Gastrocnemius medialis (tissue), 4 donors: ENCODE data around the gene CWC27. TPM values are rescaled to one million over a fixed set of nuclear protein-coding genes. Genes with fewer than 3 reads are reported as not detected.
"Not testable (repeated sequence)": the region's sequence is repeated elsewhere in the genome, so short reads cannot be mapped to it uniquely, and the experiment has no call there.

ENCODE experiments used
- ATAC-seq, 2 donors: fragments of 150-250 bp; one replicate each; pipeline ENCODE4 v1.9.1; 2016
- DNase-seq, 2 donors: peaks; one replicate each; pipeline ENCODE4 v3.0.0-alpha.2; 2019
- H3K27ac ChIP-seq, 4 donors: fragments of 200-600 bp; sonication (generic); 1 replicate in 1 of 4; 2 replicates in 3 of 4; pipeline ENCODE4 v1.5.1; 2016 to 2018; ENCODE audit warnings: mild to moderate bottlenecking in 2 of 4, moderate library complexity in 1 of 4
- H3K27me3 ChIP-seq, 3 donors: fragments of 200-600 bp; sonication (generic) in 2 of 3; 1 replicate in 1 of 3; 2 replicates in 2 of 3; pipeline versions ENCODE4 v1.5.1 to v1.6.0; 2016 to 2019; ENCODE audit warnings: mild to moderate bottlenecking in 1 of 3, moderate library complexity in 1 of 3
- H3K36me3 ChIP-seq, 2 donors: fragments of 200-600 bp; sonication (generic) in 1 of 2; one replicate each; pipeline ENCODE4 v1.5.1; 2017 to 2018
- H3K4me1 ChIP-seq, 2 donors: fragments of 200-600 bp; sonication (generic) in 1 of 2; one replicate each; pipeline ENCODE4 v1.5.1; 2016 to 2017; ENCODE audit warnings: mild to moderate bottlenecking in 2 of 2
- H3K4me3 ChIP-seq, 4 donors: fragments of 200-600 bp; sonication (generic) in 3 of 4; 1 replicate in 1 of 4; 2 replicates in 3 of 4; pipeline ENCODE4 v1.5.1; 2016 to 2019; ENCODE audit warnings: mild to moderate bottlenecking in 2 of 4
- H3K9me3 ChIP-seq, 3 donors: fragments of 200-600 bp; sonication (generic) in 2 of 3; 1 replicate in 1 of 3; 2 replicates in 2 of 3; pipeline ENCODE4 v1.5.1; 2016 to 2019
- CTCF ChIP-seq, 5 experiments: fragments of 450-650 bp in 3 of 5; fragments of 200-600 bp in 2 of 5; sonication (generic) in 2 of 5; IDR thresholded peaks in 4 of 5; conservative IDR thresholded peaks in 1 of 5; 1 replicate in 4 of 5; 2 replicates in 1 of 5; pipeline ENCODE4 v1.5.1; 2016 to 2019; ENCODE audit warnings: antibody characterized with exemption in 5 of 5, mild to moderate bottlenecking in 3 of 5, moderate library complexity in 3 of 5
- POLR2A ChIP-seq, 2 donors: fragments of 450-650 bp; IDR thresholded peaks; one replicate each; pipeline ENCODE4 v1.6.1; 2017; ENCODE audit warnings: antibody characterized with exemption in 2 of 2, mild to moderate bottlenecking in 2 of 2, moderate library complexity in 2 of 2
- in situ Hi-C, 4 donors: fragments of 200-750 bp; cut with MboI; loops; one replicate each; pipeline versions ENCODE4 v1.15.0 to v1.8.0; 2017; ENCODE audit warnings: low sequenced_read_pairs in 4 of 4
- intact Hi-C: fragments of 100-400 bp; cut with DNase I; formaldehyde crosslinking; loops from one replicate; pipeline ENCODE4 v1.15.1; 2023; ENCODE audit warnings: low total_unique reads
- total RNA-seq, 4 donors: library from RNA; depleted of rRNA; stranded (reverse); fragments of >200 nt; gene quantifications; one replicate each; pipeline versions ENCODE4 v1.1.0 to v1.2.3, GENCODE V29; 2016

The CWC27 gene
- total RNA-seq, 4 donors from 2014 or later = 8.4 to 10.7 (median 8.6) TPM

GRCh38 chr5:64884541-64884940 is 115.8 kb downstream of the CWC27 start:
- H3K27ac ChIP-seq = no peak overlapping the region
- no peaks in the 10 kb centered on the region for H3K27me3 ChIP-seq
- TF ChIP-seq CTCF (IDR thresholded peaks at IDR 0.05 in 4 of 5, conservative IDR thresholded peaks at IDR 0.05 in 1 of 5) (no peak), POLR2A (IDR thresholded peaks at IDR 0.05) (no peak)
- intact Hi-C loops (no loop called here), in situ Hi-C loops (no loop called here)
- no peaks in the 10 kb centered on the region for H3K36me3 ChIP-seq
- DNase-seq = no peak
- H3K4me3 ChIP-seq = no peak overlapping the region
- ATAC-seq = no peak
- peaks cover 0 to 5% of the 10 kb centered on the region in 2 donors for H3K4me1 ChIP-seq
- no peaks in the 10 kb centered on the region for H3K9me3 ChIP-seq

- TF ChIP-seq POLR2A (IDR thresholded peaks at IDR 0.05) (no peak), CTCF (IDR thresholded peaks at IDR 0.05 in 4 of 5, conservative IDR thresholded peaks at IDR 0.05 in 1 of 5) (no peak)
- intact Hi-C loops (no loop called here), in situ Hi-C loops (no loop called here)
- Histone ChIP-seq H3K4me3 (no peak overlapping the region), H3K36me3 (no peaks in the 10 kb centered on the region), H3K9me3 (no peaks in the 10 kb centered on the region), H3K27me3 (no peaks in the 10 kb centered on the region), H3K27ac (no peak overlapping the region), H3K4me1 (peaks cover 0 to 5% of the 10 kb centered on the region in 2 donors)
- DNase-seq (no peak), ATAC-seq (no peak)
These were observed 119.2 kb downstream of the CWC27 start for GRCh38 chr5:64887910-64888309.

- DNase-seq (no peak), ATAC-seq (no peak)
- Histone ChIP-seq H3K9me3 (no peaks in the 10 kb centered on the region), H3K4me3 (no peak overlapping the region), H3K36me3 (no peaks in the 10 kb centered on the region), H3K4me1 (no peaks in the 10 kb centered on the region), H3K27ac (no peak overlapping the region), H3K27me3 (no peaks in the 10 kb centered on the region)
- in situ Hi-C loops = no loop called here
- no peak for TF ChIP-seq CTCF (IDR thresholded peaks at IDR 0.05 in 4 of 5, conservative IDR thresholded peaks at IDR 0.05 in 1 of 5)
- TF ChIP-seq POLR2A (IDR thresholded peaks at IDR 0.05) = no peak
- intact Hi-C loops = no loop called here
These were observed 127.0 kb downstream of the CWC27 start for GRCh38 chr5:64895748-64896147.

- no peak overlapping the region for H3K4me3 ChIP-seq
- H3K27ac ChIP-seq = no peak overlapping the region
- in situ Hi-C loops = no loop called here
- no peaks in the 10 kb centered on the region for H3K4me1 ChIP-seq
- TF ChIP-seq POLR2A (IDR thresholded peaks at IDR 0.05) = no peak
- TF ChIP-seq CTCF (IDR thresholded peaks at IDR 0.05 in 4 of 5, conservative IDR thresholded peaks at IDR 0.05 in 1 of 5) = no peak
- DNase-seq (no peak), ATAC-seq (no peak)
- H3K9me3 ChIP-seq = no peaks in the 10 kb centered on the region
- H3K27me3 ChIP-seq = no peaks in the 10 kb centered on the region
- no peaks in the 10 kb centered on the region for H3K36me3 ChIP-seq
- intact Hi-C loops = no loop called here
These were observed 131.1 kb downstream of the CWC27 start for GRCh38 chr5:64899838-64900237.

GRCh38 chr5:64900618-64901017 is 131.9 kb downstream of the CWC27 start:
- TF ChIP-seq CTCF (IDR thresholded peaks at IDR 0.05 in 4 of 5, conservative IDR thresholded peaks at IDR 0.05 in 1 of 5) = no peak
- TF ChIP-seq POLR2A (IDR thresholded peaks at IDR 0.05) = no peak
- no peak for ATAC-seq
- Histone ChIP-seq H3K4me3 (no peak overlapping the region), H3K27me3 (no peaks in the 10 kb centered on the region), H3K9me3 (no peaks in the 10 kb centered on the region), H3K4me1 (no peaks in the 10 kb centered on the region), H3K27ac (no peak overlapping the region), H3K36me3 (no peaks in the 10 kb centered on the region)
- no peak for DNase-seq
- in situ Hi-C loops = no loop called here
- intact Hi-C loops = no loop called here

- H3K27me3 ChIP-seq, H3K4me3 ChIP-seq, ATAC-seq, H3K36me3 ChIP-seq, H3K9me3 ChIP-seq, in situ Hi-C loops, DNase-seq, intact Hi-C loops, H3K4me1 ChIP-seq, H3K27ac ChIP-seq: not testable (repeated sequence)
These were observed 138.7 kb downstream of the CWC27 start for GRCh38 chr5:64907399-64907798.
